ENCODE measurements around the gene RS1. TPM values are rescaled to one million over a fixed set of nuclear protein-coding genes. Genes with fewer than 3 reads are reported as not detected.

RS1 gene
- total RNA-seq = not detected

DNA sequence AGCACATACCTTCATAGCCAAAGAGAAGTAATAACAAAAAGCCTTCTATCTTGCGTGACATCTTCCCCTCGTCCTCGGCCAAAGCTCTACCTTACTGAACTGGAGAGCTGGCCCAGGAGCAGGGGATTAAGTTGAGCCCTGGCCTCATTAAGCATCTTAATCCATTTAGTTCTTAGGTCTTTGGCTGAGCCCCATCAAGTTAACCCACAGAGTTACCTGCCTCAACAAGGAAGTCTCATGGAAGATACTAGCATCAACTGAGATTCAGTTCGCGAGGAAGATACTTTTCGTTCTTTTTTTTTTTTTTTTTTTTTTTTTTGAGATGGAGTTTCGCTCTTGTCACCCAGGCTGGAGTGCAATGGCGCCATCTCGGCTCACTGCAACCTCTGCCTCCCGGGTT is at the start of gene RS1:
Gene RS1 (minus strand): TSS at position 101 of the 400 bp plus-strand sequence. CDS start 40 bp downstream, at position 61.
- Histone ChIP-seq H3K9me3 (no peaks in the 10 kb centered on the region), H3K27me3 (no peaks in the 10 kb centered on the region), H3K4me1 (no peaks in the 10 kb centered on the region), H3K4me3 (no peak within 1 kb of the TSS), H3K36me3 (replicated peaks in 1 of 2; ENCODE audit: insufficient read depth in 1 of 2, low read depth in 2 of 2) (no peaks in the 10 kb centered on the region), H3K27ac (no peak within 1 kb of the TSS)
- intact Hi-C loops (cut with DNase I) = no loop called here
- no peak for TF ChIP-seq POLR2A (IDR thresholded peaks at IDR 0.05)
- TF ChIP-seq, protein P1, sequence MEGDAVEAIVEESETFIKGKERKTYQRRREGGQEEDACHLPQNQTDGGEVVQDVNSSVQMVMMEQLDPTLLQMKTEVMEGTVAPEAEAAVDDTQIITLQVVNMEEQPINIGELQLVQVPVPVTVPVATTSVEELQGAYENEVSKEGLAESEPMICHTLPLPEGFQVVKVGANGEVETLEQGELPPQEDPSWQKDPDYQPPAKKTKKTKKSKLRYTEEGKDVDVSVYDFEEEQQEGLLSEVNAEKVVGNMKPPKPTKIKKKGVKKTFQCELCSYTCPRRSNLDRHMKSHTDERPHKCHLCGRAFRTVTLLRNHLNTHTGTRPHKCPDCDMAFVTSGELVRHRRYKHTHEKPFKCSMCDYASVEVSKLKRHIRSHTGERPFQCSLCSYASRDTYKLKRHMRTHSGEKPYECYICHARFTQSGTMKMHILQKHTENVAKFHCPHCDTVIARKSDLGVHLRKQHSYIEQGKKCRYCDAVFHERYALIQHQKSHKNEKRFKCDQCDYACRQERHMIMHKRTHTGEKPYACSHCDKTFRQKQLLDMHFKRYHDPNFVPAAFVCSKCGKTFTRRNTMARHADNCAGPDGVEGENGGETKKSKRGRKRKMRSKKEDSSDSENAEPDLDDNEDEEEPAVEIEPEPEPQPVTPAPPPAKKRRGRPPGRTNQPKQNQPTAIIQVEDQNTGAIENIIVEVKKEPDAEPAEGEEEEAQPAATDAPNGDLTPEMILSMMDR (IDR thresholded peaks at IDR 0.05) = no peak
- 90 to 92% methylated on average over 9 to 10 of the region's 10 CpGs for WGBS, 2 donors
- ATAC-seq (no peak), DNase-seq (no peak)

DNA sequence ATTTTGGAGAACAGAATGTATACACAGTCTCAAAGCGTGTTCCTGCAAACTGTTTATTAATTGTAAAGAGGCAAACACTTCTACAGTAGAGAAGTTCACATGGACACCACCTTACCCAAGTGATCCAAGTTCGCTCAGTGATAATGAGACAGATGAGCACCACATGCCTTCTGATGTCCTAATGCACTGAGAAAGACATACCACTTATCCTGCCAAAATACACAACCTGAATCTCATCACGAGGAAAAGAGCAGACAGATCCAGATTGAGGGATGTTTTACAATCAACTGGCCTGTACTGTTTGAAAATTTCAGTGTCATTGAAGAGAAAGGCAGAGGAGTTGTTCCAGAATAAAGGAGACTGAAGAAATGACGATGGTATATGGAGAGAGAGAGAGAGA is 47.9 kb upstream of the RS1 start:
- 83 to 92% methylated on average over 4 of the region's 4 CpGs for WGBS, 2 donors
- TF ChIP-seq, protein P1 (IDR thresholded peaks at IDR 0.05) = no peak
- no peak for TF ChIP-seq POLR2A (IDR thresholded peaks at IDR 0.05)
- ATAC-seq (no peak), DNase-seq (no peak)
- Histone ChIP-seq H3K36me3 (replicated peaks in 1 of 2; ENCODE audit: insufficient read depth in 1 of 2, low read depth in 2 of 2) (no peaks in the 10 kb centered on the region), H3K27me3 (no peaks in the 10 kb centered on the region), H3K9me3 (no peaks in the 10 kb centered on the region), H3K27ac (no peak overlapping the region), H3K4me3 (no peak overlapping the region), H3K4me1 (no peaks in the 10 kb centered on the region)
- intact Hi-C loops (cut with DNase I) = no loop called here

DNA sequence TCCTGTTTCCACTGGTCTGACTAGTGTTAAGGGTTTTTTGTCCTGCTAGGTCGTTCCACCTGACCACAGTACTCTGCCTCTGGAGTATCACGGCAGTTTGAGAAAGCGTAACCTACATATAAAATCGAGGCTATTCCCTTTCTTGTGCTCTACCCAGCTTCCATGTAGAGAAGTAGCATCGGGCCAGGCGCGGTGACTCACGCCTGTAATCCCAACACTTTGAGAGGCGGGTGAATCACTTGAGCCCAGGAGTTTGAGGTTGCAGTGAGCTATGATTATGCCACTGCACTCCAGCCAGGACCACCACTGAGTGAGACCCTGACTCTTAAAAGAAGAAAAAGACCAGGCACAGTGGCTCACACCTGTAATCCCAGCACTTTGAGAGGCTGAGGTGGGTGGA is 43.0 kb upstream of the RS1 start:
- H3K27me3 ChIP-seq = no peaks in the 10 kb centered on the region

DNA sequence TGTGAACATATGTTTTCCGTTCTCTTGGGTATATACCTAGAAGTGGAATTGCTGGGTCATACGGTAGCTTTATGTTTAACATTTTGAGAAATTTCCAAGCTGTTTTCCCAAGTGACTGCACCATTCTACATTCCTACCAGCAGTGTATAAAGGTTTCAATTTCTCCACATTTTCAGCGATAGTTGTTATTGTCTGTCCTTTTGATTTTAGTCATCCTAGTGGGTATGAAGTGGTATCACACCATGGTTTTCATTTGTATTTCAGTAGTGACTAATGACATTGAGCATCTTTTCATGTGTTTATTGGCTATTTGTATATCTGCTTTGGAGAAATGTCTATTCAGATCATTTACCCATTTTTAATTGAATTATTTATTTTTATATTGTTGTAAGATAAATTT is 37.9 kb upstream of the RS1 start:
- WGBS, 2 donors = 96 to 97% methylated on average over 3 of the region's 3 CpGs
- ATAC-seq (no peak), DNase-seq (no peak)
- Histone ChIP-seq H3K36me3 (replicated peaks in 1 of 2; ENCODE audit: insufficient read depth in 1 of 2, low read depth in 2 of 2) (no peaks in the 10 kb centered on the region), H3K9me3 (no peaks in the 10 kb centered on the region), H3K27me3 (no peaks in the 10 kb centered on the region), H3K27ac (no peak overlapping the region), H3K4me1 (no peaks in the 10 kb centered on the region), H3K4me3 (no peak overlapping the region)
- intact Hi-C loops (cut with DNase I) = no loop called here
- TF ChIP-seq, protein P1 (IDR thresholded peaks at IDR 0.05) = no peak
- no peak for TF ChIP-seq POLR2A (IDR thresholded peaks at IDR 0.05)

More for the DNA sequence above, 43.0 kb upstream of the RS1 start:
- ATAC-seq = no peak
- WGBS, 2 donors = 90 to 94% methylated on average over 3 to 9 of the region's 9 CpGs
- Histone ChIP-seq H3K36me3 (replicated peaks in 1 of 2; ENCODE audit: insufficient read depth in 1 of 2, low read depth in 2 of 2) (no peaks in the 10 kb centered on the region), H3K9me3 (no peaks in the 10 kb centered on the region), H3K4me1 (no peaks in the 10 kb centered on the region), H3K4me3 (no peak overlapping the region), H3K27ac (no peak overlapping the region)
- intact Hi-C loops (cut with DNase I) = no loop called here
- TF ChIP-seq, protein P1 (IDR thresholded peaks at IDR 0.05) = no peak
- no peak for TF ChIP-seq POLR2A (IDR thresholded peaks at IDR 0.05)
- DNase-seq = no peak

GRCh38 chrX:18707426-18708049 is 35.6 kb upstream of the RS1 start, which contains the start of gene PPEF1:
Gene PPEF1, plus strand, starts transcription at chrX:18707645. Its CDS starts 136 bp downstream, at chrX:18707781.
- WGBS, 2 donors = 55 to 77% methylated on average over 5 to 6 of the region's 8 CpGs
- ATAC-seq = no peak
- Histone ChIP-seq H3K27me3 (no peaks in the 10 kb centered on the region), H3K9me3 (no peaks in the 10 kb centered on the region), H3K4me1 (peaks cover 4% of the 10 kb centered on the region), H3K27ac (no peak within 1 kb of the TSS), H3K4me3 (no peak within 1 kb of the TSS), H3K36me3 (replicated peaks in 1 of 2; ENCODE audit: insufficient read depth in 1 of 2, low read depth in 2 of 2) (no peaks in the 10 kb centered on the region)
- intact Hi-C loops (cut with DNase I) = no loop called here
- no peak for DNase-seq
- no peak for TF ChIP-seq POLR2A (IDR thresholded peaks at IDR 0.05)
- TF ChIP-seq, protein P1 (IDR thresholded peaks at IDR 0.05) = no peak

Measured in body of pancreas (tissue), 4 donors.